LNCaP clone FGC (cell line): ENCODE results near the gene FRMPD1.

Source experiments
- DNase-seq: peaks from one replicate; pipeline ENCODE4 v3.0.0-alpha.2; 2011; ENCODE audit warnings: low read depth
- H3K4me3 ChIP-seq: 2 replicates; pipeline ENCODE4 v1.5.1; 2011; ENCODE audit warnings: mild to moderate bottlenecking, low read depth, low read length, control low read depth
- CTCF ChIP-seq: IDR thresholded peaks from 2 replicates; pipeline ENCODE4 v1.5.1; 2012; ENCODE audit warnings: mild to moderate bottlenecking; ENCODE audit not compliant: control insufficient read depth, insufficient read depth; ENCODE audit errors: extremely low read depth

Gene FRMPD1

GRCh38 chr9:37775216-37775919 lies 124.6 kb downstream of the FRMPD1 start:
- TF ChIP-seq CTCF: no peak
- no peak overlapping the region for H3K4me3 ChIP-seq
- DNase-seq: no peak

GRCh38 chr9:37776328-37776727 lies 125.6 kb downstream of the FRMPD1 start:
- no peak for DNase-seq
- H3K4me3 ChIP-seq: no peak overlapping the region
- no peak for TF ChIP-seq CTCF

GRCh38 chr9:37778534-37778933 lies 127.8 kb downstream of the FRMPD1 start:
- no peak for TF ChIP-seq CTCF
- no peak for DNase-seq
- H3K4me3 ChIP-seq: no peak overlapping the region

- peak overlapping the region; percentile 81 for H3K4me3 ChIP-seq
- TF ChIP-seq CTCF: no peak
- DNase-seq: no peak
These were observed 133.5 kb downstream of the FRMPD1 start for GRCh38 chr9:37784291-37784615.

- 0 out of 2 replicates have a peak, but pooled peaks have one; percentile 1 for TF ChIP-seq CTCF
- peak within 1 kb of the TSS; percentile 81 for H3K4me3 ChIP-seq
- DNase-seq: peak; percentile 93
These were observed 134.1 kb downstream of the FRMPD1 start, which contains the start of gene EXOSC3 for GRCh38 chr9:37784616-37785483. EXOSC3 (minus strand) TSS chr9:37785064; CDS start chr9:37785044, 20 bp downstream.

- no peak for TF ChIP-seq CTCF
- DNase-seq: no peak
- H3K4me3 ChIP-seq: no peak overlapping the region
These were observed 136.3 kb downstream of the FRMPD1 start for GRCh38 chr9:37787059-37787458.
